CD4-positive, alpha-beta T cell treated with Interleukin-12 subunit alpha and Interleukin-12 subunit beta, for 1 hour (primary cell): Measurements from ENCODE around the gene KIAA1671.

Experiments
- DNase-seq: peaks from one replicate; pipeline ENCODE4 v3.0.0-alpha.2; 2020

Gene KIAA1671

GRCh38 chr22:25016311-25016710 is 63.8 kb downstream of the KIAA1671 start:
- DNase-seq: no peak

DNA sequence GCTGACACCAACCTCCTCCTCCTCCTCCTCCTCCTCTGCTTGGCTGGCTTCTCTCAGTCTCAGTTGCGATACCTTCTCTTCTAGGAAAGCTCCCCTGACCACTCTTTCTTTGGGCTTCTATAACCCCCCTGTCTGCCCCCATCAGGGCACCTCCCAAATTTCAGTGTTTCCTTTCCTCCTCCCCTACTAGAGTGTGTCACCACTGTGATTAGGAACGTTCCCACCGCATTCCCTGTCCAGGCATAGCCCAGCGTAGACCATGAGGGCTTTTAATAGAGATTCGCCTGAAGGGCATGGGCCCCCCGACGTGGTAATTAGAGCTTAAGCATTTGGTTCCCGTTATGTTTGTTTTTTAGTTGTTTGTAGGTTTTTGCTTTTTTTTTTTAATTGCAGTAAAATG is 65.5 kb downstream of the KIAA1671 start:
- no peak for DNase-seq

DNA sequence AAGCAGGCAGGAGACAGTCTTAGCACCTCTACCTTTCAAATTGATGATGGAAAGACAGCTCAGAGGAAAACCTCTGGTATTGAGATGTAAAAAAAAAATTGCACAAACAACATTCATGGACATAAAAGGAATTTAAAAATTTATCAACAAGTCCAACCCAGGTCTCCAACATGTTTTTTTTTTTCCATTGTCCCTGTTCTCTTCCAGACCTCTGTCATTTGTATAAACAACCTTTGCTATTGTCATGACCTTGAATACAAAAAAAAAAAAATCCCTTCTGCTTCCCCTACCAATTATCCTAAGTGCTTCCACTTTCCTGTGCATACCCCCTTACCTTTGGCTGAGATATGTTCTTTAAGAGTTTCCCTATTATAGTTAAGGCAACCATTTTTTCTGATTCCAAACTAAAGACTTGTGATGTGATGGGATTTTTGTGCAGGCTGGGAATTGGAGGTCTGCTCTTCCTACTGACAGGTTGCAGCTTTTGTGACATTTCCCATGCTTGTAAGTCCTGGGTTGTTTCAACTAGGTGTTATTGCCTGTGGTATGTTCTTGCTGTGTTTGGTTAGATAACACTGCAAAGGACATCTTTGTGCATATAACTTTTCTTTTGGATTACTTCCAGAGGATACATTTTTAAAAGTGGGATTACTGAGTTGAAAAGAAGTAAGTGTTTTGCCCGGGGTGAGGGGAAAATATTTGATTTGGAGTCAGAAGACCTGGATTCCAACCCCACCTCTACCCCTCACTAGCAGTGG is 67.1 kb downstream of the KIAA1671 start:
- DNase-seq: no peak

- no peak for DNase-seq
Measured at GRCh38 chr22:25021409-25021808, 68.9 kb downstream of the KIAA1671 start.

DNA sequence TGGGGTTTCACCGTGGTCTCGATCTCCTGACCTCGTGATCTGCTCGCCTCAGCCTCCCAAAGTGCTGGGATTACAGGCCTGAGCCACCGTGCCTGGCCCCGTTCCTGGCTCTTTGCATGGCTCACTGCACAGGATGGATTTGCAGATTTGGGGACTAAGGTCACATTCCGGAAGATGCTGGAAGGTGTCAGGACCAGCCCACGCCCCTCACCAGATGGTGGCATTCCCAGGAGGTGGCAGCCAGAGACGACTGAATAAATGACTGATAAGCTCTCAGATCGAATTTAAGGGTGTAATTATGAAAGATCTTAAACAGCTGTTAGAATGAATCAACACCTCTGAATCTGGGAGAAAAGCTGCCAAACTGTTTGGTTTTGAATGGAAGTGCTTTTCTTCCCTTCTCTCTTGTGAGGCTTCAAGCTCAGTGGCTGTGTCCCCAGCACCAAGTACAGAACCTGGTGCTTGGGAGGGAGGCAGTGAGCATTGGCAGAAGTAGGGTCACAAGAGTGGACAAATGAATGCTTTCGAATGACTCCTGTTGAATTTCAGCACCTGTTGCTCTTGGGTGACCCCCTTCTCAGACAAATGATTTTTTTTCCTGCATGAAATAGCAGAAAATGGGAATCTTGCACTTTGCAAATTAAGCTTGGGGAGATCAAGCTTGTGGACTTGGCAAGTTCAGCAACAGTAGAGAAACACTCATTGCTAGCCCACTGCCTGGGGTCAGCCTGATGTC is 69.6 kb downstream of the KIAA1671 start:
- DNase-seq: no peak

GRCh38 chr22:25023879-25024278 is 71.4 kb downstream of the KIAA1671 start:
- DNase-seq: no peak

DNA sequence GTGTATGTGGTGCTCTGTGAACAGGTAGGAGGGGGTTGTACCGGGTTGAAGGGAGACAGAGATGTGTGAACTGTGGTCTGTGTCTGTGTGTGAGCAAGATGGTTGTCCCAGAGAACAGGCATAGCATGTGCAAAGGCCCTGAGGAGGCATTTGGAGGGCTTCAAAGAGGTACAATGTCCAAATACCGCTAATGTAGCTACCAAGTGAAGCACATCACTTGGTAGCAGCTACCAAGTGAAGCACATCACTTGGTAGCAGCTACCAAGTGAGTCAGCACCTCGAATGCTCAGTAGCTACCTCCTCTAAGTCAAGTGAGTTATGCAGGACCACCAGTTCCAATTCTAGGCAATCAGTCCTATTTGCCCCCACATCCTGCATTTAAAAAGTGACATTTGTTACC is 72.4 kb downstream of the KIAA1671 start:
- DNase-seq: no peak

- no peak for DNase-seq
Measured at GRCh38 chr22:25025491-25026400, 73.2 kb downstream of the KIAA1671 start.

DNA sequence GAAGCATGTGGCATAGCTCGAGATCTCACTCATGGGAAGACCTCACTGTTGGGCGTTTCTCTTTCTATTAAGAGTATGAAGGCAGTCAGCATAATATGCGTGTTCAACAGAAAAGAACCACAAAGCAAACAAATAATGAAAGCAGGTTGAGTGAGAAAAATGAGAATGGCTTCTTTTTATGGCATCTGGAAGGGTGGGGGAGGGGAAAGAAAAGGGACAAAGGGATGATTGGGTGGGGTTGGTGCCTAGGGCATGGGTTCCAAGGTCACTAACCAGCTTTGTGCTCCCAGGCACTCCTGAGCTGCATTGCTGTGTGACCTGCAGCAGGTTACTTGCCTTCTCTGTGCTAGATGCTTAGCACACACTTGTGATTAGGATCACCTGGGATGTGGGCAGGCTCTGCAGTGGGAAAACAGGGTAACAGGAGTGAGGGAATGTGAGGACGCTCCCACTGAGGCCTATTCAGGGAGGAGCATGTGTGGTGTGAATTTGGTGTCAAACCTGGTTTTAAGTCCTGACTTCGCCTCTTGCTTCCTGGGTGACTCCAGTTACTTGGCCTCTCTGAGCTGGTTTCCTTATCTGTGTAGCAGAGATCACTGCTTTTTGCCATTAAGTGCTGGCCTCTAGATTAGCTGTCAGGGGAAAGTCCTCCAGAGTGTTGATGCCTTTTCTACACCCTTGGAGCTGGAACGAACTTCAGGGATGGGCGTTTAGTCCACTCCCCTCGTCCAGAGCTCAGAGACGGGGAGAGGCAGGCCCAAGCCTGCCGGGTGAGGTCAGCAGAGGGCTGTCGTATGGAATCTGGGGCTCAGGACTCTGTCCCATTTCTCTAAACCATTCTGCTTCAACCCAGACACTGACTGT is 74.8 kb downstream of the KIAA1671 start:
- no peak for DNase-seq

DNA sequence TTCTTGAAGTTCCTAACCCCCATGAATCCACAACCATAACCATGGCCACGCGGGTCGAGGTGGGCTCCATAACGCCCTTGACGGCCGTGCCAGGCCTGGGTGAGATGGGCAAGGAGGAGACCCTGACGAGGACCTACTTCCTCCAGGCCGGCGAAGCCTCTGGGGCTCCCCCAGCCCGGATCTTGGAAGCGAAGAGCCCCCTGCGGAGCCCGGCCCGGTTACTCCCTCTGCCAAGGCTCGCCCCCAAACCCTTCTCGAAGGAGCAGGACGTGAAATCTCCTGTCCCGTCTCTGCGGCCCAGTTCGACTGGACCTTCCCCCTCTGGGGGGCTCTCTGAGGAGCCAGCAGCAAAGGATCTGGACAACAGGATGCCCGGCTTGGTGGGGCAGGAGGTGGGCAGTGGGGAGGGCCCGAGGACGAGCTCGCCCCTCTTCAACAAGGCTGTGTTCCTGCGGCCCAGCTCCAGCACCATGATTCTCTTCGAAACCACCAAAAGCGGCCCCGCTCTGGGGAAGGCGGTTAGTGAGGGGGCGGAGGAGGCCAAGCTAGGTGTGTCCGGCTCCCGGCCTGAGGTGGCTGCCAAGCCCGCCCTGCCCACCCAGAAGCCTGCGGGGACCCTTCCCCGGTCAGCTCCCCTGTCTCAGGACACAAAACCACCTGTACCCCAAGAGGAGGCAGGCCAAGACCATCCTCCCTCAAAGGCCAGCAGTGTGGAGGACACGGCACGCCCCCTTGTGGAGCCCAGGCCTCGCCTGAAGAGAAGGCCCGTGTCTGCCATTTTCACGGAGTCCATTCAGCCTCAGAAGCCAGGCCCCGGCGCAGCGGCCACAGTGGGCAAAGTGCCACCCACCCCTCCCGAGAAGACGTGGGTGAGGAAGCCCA is 75.7 kb downstream of the KIAA1671 start:
- no peak for DNase-seq

DNA sequence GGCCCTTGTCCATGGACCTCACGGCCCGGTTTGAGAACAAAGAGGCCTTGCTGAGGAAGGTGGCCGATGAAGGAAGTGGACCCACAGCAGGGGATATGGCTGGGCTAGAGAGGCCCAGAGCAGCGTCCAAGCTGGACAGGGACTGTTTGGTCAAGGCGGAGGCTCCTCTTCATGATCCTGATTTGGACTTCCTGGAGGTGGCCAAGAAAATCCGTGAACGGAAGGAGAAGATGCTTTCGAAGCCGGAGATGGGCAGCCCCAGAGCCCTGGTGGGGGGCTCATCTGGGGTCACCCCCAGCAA is 76.3 kb downstream of the KIAA1671 start:
- no peak for DNase-seq

DNA sequence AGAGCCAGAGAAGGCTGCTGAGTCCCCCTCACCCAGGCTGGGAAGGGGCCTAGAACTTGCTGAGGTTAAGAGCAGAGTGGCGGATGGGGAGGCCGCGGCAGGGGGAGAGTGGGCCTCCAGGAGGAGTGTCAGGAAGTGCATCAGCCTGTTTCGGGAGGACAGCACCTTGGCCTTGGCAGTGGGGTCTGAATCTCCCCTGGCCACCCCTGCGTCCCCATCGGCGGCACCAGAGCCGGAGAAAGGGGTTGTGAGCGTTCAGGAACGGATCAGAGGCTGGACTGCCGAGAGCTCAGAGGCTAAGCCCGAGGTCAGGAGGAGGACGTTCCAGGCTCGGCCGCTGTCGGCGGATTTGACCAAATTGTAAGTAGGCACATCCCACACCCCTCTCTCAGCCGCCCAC is 76.7 kb downstream of the KIAA1671 start:
- no peak for DNase-seq

DNA sequence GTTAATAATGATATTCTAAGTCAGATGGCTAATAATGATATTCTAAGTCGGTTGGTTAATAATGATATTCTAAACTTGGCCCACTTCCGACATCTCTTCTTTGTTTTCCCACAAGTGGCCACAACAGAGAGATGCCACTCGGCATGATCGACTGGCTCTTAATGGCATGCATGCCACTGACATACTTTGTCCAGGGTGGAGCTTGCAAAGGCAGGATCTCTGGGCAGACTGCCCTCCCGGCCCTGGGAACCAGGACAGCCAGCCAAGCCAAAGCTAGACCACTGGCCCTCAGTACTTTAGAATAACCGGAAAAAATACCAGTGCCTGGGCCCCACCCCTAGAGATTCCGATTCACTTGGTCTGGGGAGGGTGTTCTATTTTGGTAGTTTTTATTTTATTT is 78.1 kb downstream of the KIAA1671 start:
- DNase-seq: no peak

DNA sequence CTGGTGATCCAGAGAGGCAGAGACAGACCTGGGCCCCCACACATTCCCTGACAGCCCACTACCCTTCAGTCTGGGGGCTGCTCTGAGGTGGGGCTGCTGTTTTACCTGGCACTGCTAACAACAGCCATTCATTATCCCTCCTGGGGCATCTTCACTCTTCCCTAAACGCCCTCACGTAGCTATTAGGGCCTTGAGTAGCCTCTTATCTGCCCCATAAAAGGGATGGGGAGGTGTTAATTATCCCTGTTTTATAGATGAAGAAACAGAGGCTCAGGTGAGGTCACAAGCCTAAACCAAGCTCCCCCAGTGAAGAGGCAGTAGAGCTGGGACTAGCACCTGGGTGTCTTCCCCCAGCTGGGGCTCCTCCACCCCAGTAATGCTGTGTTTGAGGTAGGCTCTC is 79.5 kb downstream of the KIAA1671 start:
- no peak for DNase-seq

GRCh38 chr22:25035715-25036114 is 83.2 kb downstream of the KIAA1671 start:
- DNase-seq: no peak

- DNase-seq: no peak
Measured at GRCh38 chr22:25038239-25038638, 85.7 kb downstream of the KIAA1671 start.

DNA sequence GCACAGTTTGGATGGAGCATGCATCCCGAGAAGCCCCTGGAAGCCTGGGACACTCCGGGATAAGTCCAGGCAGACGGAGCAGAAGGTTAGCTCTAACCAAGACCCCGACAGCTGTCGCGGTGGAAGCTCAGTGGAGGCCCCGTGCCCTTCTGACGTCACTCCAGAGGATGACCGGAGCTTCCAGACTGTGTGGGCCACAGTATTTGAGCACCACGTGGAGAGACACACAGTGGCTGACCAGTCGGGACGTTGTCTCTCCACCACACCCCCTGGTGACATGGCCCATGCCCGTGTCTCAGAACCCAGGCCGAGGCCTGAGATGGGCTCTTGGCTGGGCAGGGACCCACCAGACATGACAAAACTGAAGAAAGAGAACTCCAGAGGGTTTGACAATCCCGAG is 86.3 kb downstream of the KIAA1671 start:
- no peak for DNase-seq

- DNase-seq: no peak
Measured at GRCh38 chr22:25039255-25039654, 86.7 kb downstream of the KIAA1671 start.

DNA sequence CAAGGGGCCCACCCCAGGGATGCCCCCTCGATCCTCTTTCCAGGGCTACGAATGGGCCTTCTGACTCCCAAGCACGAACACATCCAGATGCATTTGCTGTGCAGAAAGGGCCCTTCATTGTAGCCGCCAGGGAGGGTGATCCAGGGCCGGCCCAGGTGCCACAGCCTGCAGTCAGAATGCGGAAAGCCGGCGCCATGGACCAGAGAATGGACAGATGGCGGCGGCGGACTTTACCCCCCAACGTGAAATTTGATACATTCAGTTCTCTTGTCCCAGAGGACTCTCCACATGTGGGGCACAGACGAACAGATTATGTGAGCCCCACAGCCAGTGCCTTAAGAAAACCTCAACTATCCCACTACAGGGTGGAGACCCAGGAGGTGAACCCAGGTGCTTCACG is 87.2 kb downstream of the KIAA1671 start:
- DNase-seq: no peak

DNA sequence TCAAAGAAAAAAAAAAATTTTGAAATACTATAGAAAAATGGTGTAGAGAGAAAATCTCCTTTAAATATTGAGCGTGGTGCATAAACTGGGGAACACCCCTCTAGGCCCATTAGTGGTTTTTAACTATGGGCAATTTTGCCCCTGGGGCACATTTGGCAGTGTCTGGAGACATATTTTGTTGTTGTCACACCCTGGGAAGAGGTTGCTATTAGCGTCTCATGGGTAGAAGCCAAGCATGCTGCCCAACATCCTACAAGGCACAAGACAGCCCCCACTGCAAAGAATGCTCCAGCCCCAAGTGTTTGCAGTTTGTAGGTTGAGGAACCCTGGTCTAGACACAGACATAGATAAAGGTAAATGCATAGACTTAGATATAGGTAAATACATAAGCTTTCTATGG is 92.6 kb downstream of the KIAA1671 start:
- DNase-seq: no peak

DNA sequence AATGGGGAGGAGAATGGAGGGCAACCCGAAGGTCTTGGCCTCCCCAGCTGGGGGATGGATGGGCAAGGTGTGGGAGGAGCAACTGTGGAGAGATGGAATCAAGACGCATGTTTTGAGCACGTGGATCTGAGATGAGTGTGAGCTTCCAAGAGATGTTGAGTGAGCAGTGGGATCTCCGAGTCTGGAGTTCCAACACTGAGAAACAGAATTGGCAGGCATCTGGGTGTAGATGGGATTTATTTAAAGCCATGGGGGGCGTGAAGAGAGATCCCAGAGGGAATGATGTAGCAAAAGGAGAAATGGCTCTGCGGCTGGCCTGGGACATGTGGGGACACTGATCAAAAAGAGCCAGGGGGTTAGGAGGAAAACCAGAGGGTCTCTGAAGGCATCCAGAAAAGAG is 95.6 kb downstream of the KIAA1671 start:
- DNase-seq: no peak
